ENCODE measurements around the gene MAMLD1. TPM values are rescaled to one million over a fixed set of nuclear protein-coding genes. Genes with fewer than 3 reads are reported as not detected.

MAMLD1 gene
- total and polyA plus RNA-seq, 11 donors: 1.2 to 3.0 (median 1.4) TPM

GRCh38 chrX:150522494-150522893 lies 159.4 kb downstream of the MAMLD1 start:
- DNase-seq (no peak), ATAC-seq (no peak)
- 66 to 98% (median 85%) methylated on average over 2 of the region's 2 CpGs for WGBS, 4 donors
- H3K4me3 ChIP-seq: no peak overlapping the region
- H3K4me1 ChIP-seq: no peaks in the 10 kb centered on the region
- no peaks in the 10 kb centered on the region for H3K27me3 ChIP-seq
- TF ChIP-seq POLR2A (IDR thresholded peaks at IDR 0.05) (no peak), CTCF (IDR thresholded peaks at IDR 0.05) (no peak)
- intact Hi-C loops (cut with DNase I): no loop called here
- H3K27ac ChIP-seq: no peak overlapping the region
- H3K9me3 ChIP-seq: no peaks in the 10 kb centered on the region
- H3K36me3 ChIP-seq: no peaks in the 10 kb centered on the region

GRCh38 chrX:150525061-150525919 lies 162.2 kb downstream of the MAMLD1 start:
- intact Hi-C loops (cut with DNase I): no loop called here
- TF ChIP-seq POLR2A (IDR thresholded peaks at IDR 0.05) (no peak), CTCF (IDR thresholded peaks at IDR 0.05) (no peak)
- WGBS, 4 donors: 68 to 77% (median 71%) methylated on average over 9 to 10 of the region's 10 CpGs
- no peaks in the 10 kb centered on the region for H3K36me3 ChIP-seq
- H3K27me3 ChIP-seq: no peaks in the 10 kb centered on the region
- DNase-seq (peak; percentile 32 to 77 (median 64)), ATAC-seq (peak; percentile 88 to 93 (median 89))
- H3K9me3 ChIP-seq: no peaks in the 10 kb centered on the region
- H3K4me3 ChIP-seq: no peak overlapping the region
- no peak overlapping the region for H3K27ac ChIP-seq
- H3K4me1 ChIP-seq: no peaks in the 10 kb centered on the region

- ATAC-seq (no peak), DNase-seq (no peak)
- no peaks in the 10 kb centered on the region for H3K27me3 ChIP-seq
- H3K4me3 ChIP-seq: no peak overlapping the region
- no peaks in the 10 kb centered on the region for H3K9me3 ChIP-seq
- intact Hi-C loops (cut with DNase I): no loop called here
- no peak for TF ChIP-seq CTCF (IDR thresholded peaks at IDR 0.05)
- no peak for TF ChIP-seq POLR2A (IDR thresholded peaks at IDR 0.05)
- H3K36me3 ChIP-seq: no peaks in the 10 kb centered on the region
- no peak overlapping the region for H3K27ac ChIP-seq
- WGBS, 4 donors: 72 to 96% (median 77%) methylated on average over 7 of the region's 7 CpGs
- H3K4me1 ChIP-seq: no peaks in the 10 kb centered on the region
These were observed 163.6 kb downstream of the MAMLD1 start for GRCh38 chrX:150526692-150527091.

- intact Hi-C loops (cut with DNase I): no loop called here
- Histone ChIP-seq H3K36me3 (no peaks in the 10 kb centered on the region), H3K4me3 (no peak overlapping the region), H3K9me3 (no peaks in the 10 kb centered on the region), H3K4me1 (no peaks in the 10 kb centered on the region), H3K27ac (no peak overlapping the region), H3K27me3 (no peaks in the 10 kb centered on the region)
- ATAC-seq (no peak), DNase-seq (no peak)
- whole genome bisulfite sequencing, 4 donors: 72 to 84% (median 80%) methylated on average over 3 of the region's 3 CpGs
- TF ChIP-seq CTCF (IDR thresholded peaks at IDR 0.05) (no peak), POLR2A (IDR thresholded peaks at IDR 0.05) (no peak)
These were observed 164.0 kb downstream of the MAMLD1 start for GRCh38 chrX:150527108-150527507.
